ENCODE data around the gene RGS10. TPM values are rescaled to one million over a fixed set of nuclear protein-coding genes. Genes with fewer than 3 reads are reported as not detected.

Gene RGS10
- total RNA-seq, 3 donors from 2014 or later, result 14.9 to 68.8 (median 19.2) TPM

- intact Hi-C loops (cut with DNase I, micrococcal nuclease), result no loop called here
- no peaks in the 10 kb centered on the region for H3K4me1 ChIP-seq (ENCODE audit: low read depth)
- no peaks in the 10 kb centered on the region for H3K36me3 ChIP-seq (ENCODE audit: low read depth)
- no peak for ATAC-seq
- no peak for TF ChIP-seq CTCF (IDR thresholded peaks at IDR 0.05)
- H3K4me3 ChIP-seq, result no peak overlapping the region
- no peak for DNase-seq
- H3K9me3 ChIP-seq, result no peaks in the 10 kb centered on the region
Measured at GRCh38 chr10:119451300-119451896, 91.1 kb downstream of the RGS10 start.

GRCh38 chr10:119450606-119451299 is 91.8 kb downstream of the RGS10 start:
- TF ChIP-seq CTCF (IDR thresholded peaks at IDR 0.05), result no peak
- Histone ChIP-seq H3K4me3 (no peak overlapping the region), H3K9me3 (no peaks in the 10 kb centered on the region), H3K4me1 (ENCODE audit: low read depth) (no peaks in the 10 kb centered on the region), H3K36me3 (ENCODE audit: low read depth) (no peaks in the 10 kb centered on the region)
- DNase-seq (no peak), ATAC-seq (no peak)
- intact Hi-C loops (cut with DNase I, micrococcal nuclease), result no loop called here

Other genes starting within 250 kb of the RGS10 start
- 100 to 1,000 TPM in 2 of 3 donors, 10 to 100 TPM in 1; 85.6 to 122 (median 101) TPM for gene TIAL1, start 54.2 kb upstream of the RGS10 start, total RNA-seq
- gene BAG3, start 108.7 kb upstream of the RGS10 start, total RNA-seq, result 10 to 100 TPM; 15.4 to 55.9 (median 26.3) TPM
- 10 to 100 TPM; 12.5 to 19.9 (median 13.2) TPM for gene INPP5F, start 183.3 kb upstream of the RGS10 start, total RNA-seq

All from mucosa of descending colon (tissue), 3 donors.